Hepatocyte (in vitro differentiated cells): ENCODE results near the gene GPRC5B.

Experiments used
- EZH2 ChIP-seq: fragments of 200-600 bp; sonication (generic); IDR thresholded peaks from 2 replicates; pipeline ENCODE4 v1.6.1; 2016; ENCODE audit warnings: antibody characterized with exemption, mild to moderate bottlenecking, borderline replicate concordance
- EZH2phosphoT487 ChIP-seq: fragments of 200-600 bp; sonication (generic); IDR thresholded peaks from one replicate; pipeline ENCODE4 v1.6.1; 2018; ENCODE audit warnings: antibody characterized with exemption, mild to moderate bottlenecking, low read depth, moderate library complexity; ENCODE audit not compliant: unreplicated experiment, severe bottlenecking
- TF ChIP-seq, protein P1 (sequence below): fragments of 200-600 bp; sonication (generic); IDR thresholded peaks from 2 replicates; pipeline ENCODE4 v1.5.1; 2016; ENCODE audit warnings: antibody characterized with exemption, mild to moderate bottlenecking; ENCODE audit not compliant: poor library complexity

GRCh38 chr16:19874851-19875546 is 9.6 kb downstream of the GPRC5B start:
- TF ChIP-seq, protein P1, sequence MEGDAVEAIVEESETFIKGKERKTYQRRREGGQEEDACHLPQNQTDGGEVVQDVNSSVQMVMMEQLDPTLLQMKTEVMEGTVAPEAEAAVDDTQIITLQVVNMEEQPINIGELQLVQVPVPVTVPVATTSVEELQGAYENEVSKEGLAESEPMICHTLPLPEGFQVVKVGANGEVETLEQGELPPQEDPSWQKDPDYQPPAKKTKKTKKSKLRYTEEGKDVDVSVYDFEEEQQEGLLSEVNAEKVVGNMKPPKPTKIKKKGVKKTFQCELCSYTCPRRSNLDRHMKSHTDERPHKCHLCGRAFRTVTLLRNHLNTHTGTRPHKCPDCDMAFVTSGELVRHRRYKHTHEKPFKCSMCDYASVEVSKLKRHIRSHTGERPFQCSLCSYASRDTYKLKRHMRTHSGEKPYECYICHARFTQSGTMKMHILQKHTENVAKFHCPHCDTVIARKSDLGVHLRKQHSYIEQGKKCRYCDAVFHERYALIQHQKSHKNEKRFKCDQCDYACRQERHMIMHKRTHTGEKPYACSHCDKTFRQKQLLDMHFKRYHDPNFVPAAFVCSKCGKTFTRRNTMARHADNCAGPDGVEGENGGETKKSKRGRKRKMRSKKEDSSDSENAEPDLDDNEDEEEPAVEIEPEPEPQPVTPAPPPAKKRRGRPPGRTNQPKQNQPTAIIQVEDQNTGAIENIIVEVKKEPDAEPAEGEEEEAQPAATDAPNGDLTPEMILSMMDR: no peak
- TF ChIP-seq EZH2 (no peak), EZH2phosphoT487 (no peak)
